T47D (cell line): Measurements from ENCODE around the gene TAX1BP1.

Source experiments
- DNase-seq, 2 experiments: peaks; one replicate each; pipeline versions ENCODE4 v3.0.0 to v3.0.0-alpha.2; 2011 to 2012; ENCODE audit warnings: low read depth in 1 of 2, low spot score in 1 of 2
- JUND ChIP-seq: IDR thresholded peaks from 2 replicates; pipeline ENCODE4 v1.6.1; 2012; ENCODE audit warnings: low read depth
- in situ Hi-C: cut with HindIII; loops from 2 replicates; pipeline ENCODE4 v1.10.0; 2016; ENCODE audit warnings: low sequenced_read_pairs, low pct_unique_long_range_greater_than_20kb

The TAX1BP1 gene

GRCh38 chr7:27771111-27771510, 31.1 kb downstream of the TAX1BP1 start:
- no peak for DNase-seq
- TF ChIP-seq JUND = no peak
- in situ Hi-C loops = no loop called here

GRCh38 chr7:27774717-27775328, 34.9 kb downstream of the TAX1BP1 start:
- DNase-seq = peak in 1 of 2 experiments; percentile 50
- no peak for TF ChIP-seq JUND
- in situ Hi-C loops = no loop called here

- no peak for DNase-seq
- in situ Hi-C loops = no loop called here
- TF ChIP-seq JUND = no peak
Observed at GRCh38 chr7:27775782-27776181, 35.8 kb downstream of the TAX1BP1 start.

- no peak for DNase-seq
- in situ Hi-C loops = no loop called here
- no peak for TF ChIP-seq JUND
Observed at GRCh38 chr7:27777662-27778061, 37.7 kb downstream of the TAX1BP1 start.

GRCh38 chr7:27779873-27780272, 39.9 kb downstream of the TAX1BP1 start:
- no peak for DNase-seq
- TF ChIP-seq JUND = no peak
- in situ Hi-C loops = no loop called here

GRCh38 chr7:27781188-27781587, 41.2 kb downstream of the TAX1BP1 start:
- in situ Hi-C loops = no loop called here
- no peak for TF ChIP-seq JUND
- peak in 1 of 2 experiments; percentile 51 for DNase-seq

- TF ChIP-seq JUND = no peak
- in situ Hi-C loops = no loop called here
- DNase-seq = no peak
Observed at GRCh38 chr7:27782849-27783248, 42.9 kb downstream of the TAX1BP1 start.

- in situ Hi-C loops = no loop called here
- peak in 1 of 2 experiments; percentile 71 for DNase-seq
- TF ChIP-seq JUND = peak; percentile 49; the same call in 1 of the 2 replicates
Observed at GRCh38 chr7:27784399-27785053, 44.6 kb downstream of the TAX1BP1 start.

- in situ Hi-C loops = no loop called here
- DNase-seq = no peak
Observed at GRCh38 chr7:27788437-27788836, 48.5 kb downstream of the TAX1BP1 start.

GRCh38 chr7:27793780-27794179, 53.8 kb downstream of the TAX1BP1 start:
- no peak for DNase-seq
- TF ChIP-seq JUND = no peak
- in situ Hi-C loops = no loop called here

More at GRCh38 chr7:27788437-27788836, 48.5 kb downstream of the TAX1BP1 start:
- TF ChIP-seq JUND = no peak

GRCh38 chr7:27795977-27796376, 56.0 kb downstream of the TAX1BP1 start:
- in situ Hi-C loops = no loop called here
- DNase-seq = no peak
- no peak for TF ChIP-seq JUND

- in situ Hi-C loops = no loop called here
- TF ChIP-seq JUND = no peak
- DNase-seq = no peak
Observed at GRCh38 chr7:27799212-27799611, 59.2 kb downstream of the TAX1BP1 start.

GRCh38 chr7:27802999-27803398, 63.0 kb downstream of the TAX1BP1 start:
- DNase-seq = no peak
- no peak for TF ChIP-seq JUND
- in situ Hi-C loops = no loop called here
